Measurements from ENCODE around the gene SRCIN1. TPM values are rescaled to one million over a fixed set of nuclear protein-coding genes. Genes with fewer than 3 reads are reported as not detected.
"Not testable (repeated sequence)": the region's sequence is repeated elsewhere in the genome, so short reads cannot be mapped to it uniquely, and the experiment has no call there.

The SRCIN1 gene
- total RNA-seq, 1 donor from 2014 or later, result 0.05 TPM

GRCh38 chr17:38637951-38638350, 32.2 kb upstream of the SRCIN1 start:
- DNase-seq (ENCODE audit: extremely low spot score, unreplicated experiment), result no peak
- TF ChIP-seq CTCF (IDR thresholded peaks at IDR 0.05), result no peak
- H3K4me3 Mint-ChIP-seq (ENCODE audit: unreplicated experiment), result no peak overlapping the region
- H3K36me3 Mint-ChIP-seq (ENCODE audit: unreplicated experiment), result no peaks in the 10 kb centered on the region
- H3K4me1 Mint-ChIP-seq (ENCODE audit: unreplicated experiment), result no peaks in the 10 kb centered on the region
- H3K27ac Mint-ChIP-seq (ENCODE audit: unreplicated experiment), result no peak overlapping the region
- H3K27me3 Mint-ChIP-seq (ENCODE audit: unreplicated experiment), result peaks cover 44% of the 10 kb centered on the region
- no peaks in the 10 kb centered on the region for H3K9me3 Mint-ChIP-seq (ENCODE audit: unreplicated experiment)

GRCh38 chr17:38636054-38636453, 30.3 kb upstream of the SRCIN1 start:
- DNase-seq (ENCODE audit: extremely low spot score, unreplicated experiment), result no peak
- H3K36me3 Mint-ChIP-seq (ENCODE audit: unreplicated experiment), result no peaks in the 10 kb centered on the region
- H3K4me1 Mint-ChIP-seq (ENCODE audit: unreplicated experiment), result no peaks in the 10 kb centered on the region
- H3K27me3 Mint-ChIP-seq (ENCODE audit: unreplicated experiment), result peaks cover 30% of the 10 kb centered on the region
- no peaks in the 10 kb centered on the region for H3K9me3 Mint-ChIP-seq (ENCODE audit: unreplicated experiment)
- no peak for TF ChIP-seq CTCF (IDR thresholded peaks at IDR 0.05)
- no peak overlapping the region for H3K4me3 Mint-ChIP-seq (ENCODE audit: unreplicated experiment)
- no peak overlapping the region for H3K27ac Mint-ChIP-seq (ENCODE audit: unreplicated experiment)

- TF ChIP-seq CTCF (IDR thresholded peaks at IDR 0.05), result no peak
- Mint-ChIP-seq H3K27me3 (ENCODE audit: unreplicated experiment) (peaks cover 28% of the 10 kb centered on the region), H3K4me3 (ENCODE audit: unreplicated experiment) (no peak overlapping the region), H3K36me3 (ENCODE audit: unreplicated experiment) (no peaks in the 10 kb centered on the region), H3K4me1 (ENCODE audit: unreplicated experiment) (no peaks in the 10 kb centered on the region), H3K27ac (ENCODE audit: unreplicated experiment) (no peak overlapping the region), H3K9me3 (ENCODE audit: unreplicated experiment) (no peaks in the 10 kb centered on the region)
- DNase-seq (ENCODE audit: extremely low spot score, unreplicated experiment), result no peak
Observed at GRCh38 chr17:38632334-38632733, 26.6 kb upstream of the SRCIN1 start.

GRCh38 chr17:38628441-38628840, 22.7 kb upstream of the SRCIN1 start:
- no peak for DNase-seq (ENCODE audit: extremely low spot score, unreplicated experiment)
- H3K27ac Mint-ChIP-seq (ENCODE audit: unreplicated experiment), result no peak overlapping the region

GRCh38 chr17:38627957-38628356, 22.2 kb upstream of the SRCIN1 start:
- no peak for TF ChIP-seq CTCF (IDR thresholded peaks at IDR 0.05)
- Mint-ChIP-seq H3K27ac (ENCODE audit: unreplicated experiment) (no peak overlapping the region), H3K9me3 (ENCODE audit: unreplicated experiment) (no peaks in the 10 kb centered on the region), H3K4me1 (ENCODE audit: unreplicated experiment) (no peaks in the 10 kb centered on the region), H3K27me3 (ENCODE audit: unreplicated experiment) (peaks cover 41% of the 10 kb centered on the region), H3K36me3 (ENCODE audit: unreplicated experiment) (no peaks in the 10 kb centered on the region), H3K4me3 (ENCODE audit: unreplicated experiment) (no peak overlapping the region)
- DNase-seq (ENCODE audit: extremely low spot score, unreplicated experiment), result no peak

More at GRCh38 chr17:38628441-38628840, 22.7 kb upstream of the SRCIN1 start:
- Mint-ChIP-seq H3K36me3 (ENCODE audit: unreplicated experiment) (no peaks in the 10 kb centered on the region), H3K4me1 (ENCODE audit: unreplicated experiment) (no peaks in the 10 kb centered on the region), H3K27me3 (ENCODE audit: unreplicated experiment) (peaks cover 37% of the 10 kb centered on the region), H3K9me3 (ENCODE audit: unreplicated experiment) (no peaks in the 10 kb centered on the region), H3K4me3 (ENCODE audit: unreplicated experiment) (no peak overlapping the region)
- TF ChIP-seq CTCF (IDR thresholded peaks at IDR 0.05), result no peak

- not testable (repeated sequence) for DNase-seq (ENCODE audit: extremely low spot score, unreplicated experiment); H3K9me3 Mint-ChIP-seq (ENCODE audit: unreplicated experiment); H3K4me3 Mint-ChIP-seq (ENCODE audit: unreplicated experiment); H3K27ac Mint-ChIP-seq (ENCODE audit: unreplicated experiment); H3K4me1 Mint-ChIP-seq (ENCODE audit: unreplicated experiment); H3K36me3 Mint-ChIP-seq (ENCODE audit: unreplicated experiment)
- H3K27me3 Mint-ChIP-seq (ENCODE audit: unreplicated experiment), result peaks cover 51% of the 10 kb centered on the region
Observed at GRCh38 chr17:38626606-38627226, 21.0 kb upstream of the SRCIN1 start.

Measured in osteocyte (in vitro differentiated cells).